Choroid plexus epithelial cell (primary cell): Measurements from ENCODE around the gene LYL1.
"Not testable (repeated sequence)": the region's sequence is repeated elsewhere in the genome, so short reads cannot be mapped to it uniquely, and the experiment has no call there.

Source experiments
- DNase-seq: peaks from one replicate; pipeline ENCODE4 v3.0.0-alpha.2; 2010; ENCODE audit warnings: low read depth
- H3K4me3 ChIP-seq: 2 replicates; pipeline ENCODE4 v1.5.1; 2011; ENCODE audit warnings: low read depth, mild to moderate bottlenecking, control low read depth, low read length, moderate library complexity
- CTCF ChIP-seq: conservative IDR thresholded peaks from 2 replicates; pipeline ENCODE4 v1.5.1; 2011; ENCODE audit warnings: low read depth, mild to moderate bottlenecking, control low read depth, inconsistent platforms, low read length, moderate library complexity

The LYL1 gene

GRCh38 chr19:13102666-13103580 is at the start of gene LYL1:
LYL1 (minus strand) TSS chr19:13102858; CDS start chr19:13101171, 1,687 bp downstream.
- DNase-seq = no peak
- TF ChIP-seq CTCF = no peak
- H3K4me3 ChIP-seq = peak within 1 kb of the TSS; percentile 41

DNA sequence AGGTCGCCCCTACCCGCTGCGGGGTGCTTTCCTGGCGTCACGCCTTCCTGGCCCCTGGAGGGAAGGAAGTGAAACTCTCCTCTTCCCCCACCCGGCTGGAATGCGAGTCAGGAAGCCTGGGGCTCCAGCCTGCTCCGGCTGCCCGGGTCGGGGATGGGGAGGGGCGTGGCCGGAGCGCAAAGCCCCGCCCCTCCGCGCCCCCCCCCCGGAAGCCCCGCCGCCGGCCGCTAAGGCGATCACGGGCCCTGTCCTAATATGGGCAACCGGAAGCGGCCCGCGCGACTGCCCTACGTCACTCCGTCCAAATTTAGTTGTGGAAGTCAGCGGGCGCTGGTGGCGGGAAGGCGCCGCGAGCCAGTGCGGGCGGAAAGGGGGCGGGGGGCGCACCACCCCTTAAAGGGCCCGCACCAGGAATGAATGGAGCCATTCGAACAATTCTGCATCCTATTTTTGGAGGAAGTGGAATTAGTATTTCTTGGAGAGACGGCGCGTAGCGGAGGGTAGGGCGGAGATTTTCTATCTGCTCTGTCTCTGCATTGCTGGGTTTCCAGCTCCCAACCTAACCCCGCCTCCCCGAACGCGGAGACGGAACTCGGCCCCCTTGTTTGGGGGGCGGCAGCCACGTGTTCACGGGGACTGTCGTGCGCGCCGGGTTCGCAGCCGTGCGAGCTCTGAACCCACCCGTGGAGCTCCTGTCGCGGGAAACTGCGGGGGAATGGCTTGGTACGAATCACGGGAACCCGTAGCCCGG is 49.1 kb upstream of the LYL1 start:
- TF ChIP-seq CTCF = peak; percentile 21
- DNase-seq = peak; percentile 98
- H3K4me3 ChIP-seq = peak overlapping the region; percentile 92

DNA sequence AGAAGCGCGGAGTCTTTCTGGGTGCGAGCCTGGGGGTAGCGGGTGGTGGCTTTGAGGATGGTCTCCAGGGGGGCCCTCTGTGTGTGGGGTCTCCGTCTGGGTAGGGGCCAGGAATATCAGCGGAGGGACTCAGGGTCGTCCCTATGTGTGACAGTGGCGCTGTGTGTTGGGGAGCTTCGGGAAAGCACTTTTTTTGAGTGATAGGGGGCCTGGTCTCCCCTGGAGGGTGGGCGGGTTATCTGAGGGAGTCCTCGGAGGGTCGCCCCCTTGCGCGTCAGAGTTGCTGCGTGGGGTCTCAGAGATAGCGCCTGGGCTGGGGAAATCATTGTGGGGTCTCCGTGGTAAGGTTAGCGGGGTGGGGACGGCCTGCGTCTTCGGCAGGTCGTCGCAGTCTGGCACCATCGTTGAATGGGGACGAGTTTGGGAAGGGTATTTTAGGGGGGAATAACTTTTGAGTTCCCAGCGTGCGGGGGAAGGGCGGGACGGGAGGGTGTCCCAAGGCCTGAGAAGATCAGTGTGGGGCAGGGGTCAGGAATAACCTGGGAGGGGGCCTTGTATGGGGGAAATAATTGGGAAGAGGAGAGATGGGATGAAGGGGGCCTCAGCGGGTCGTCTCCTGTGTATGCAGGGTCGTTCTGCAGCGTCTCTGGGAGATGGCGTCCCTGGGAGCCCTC is 48.4 kb upstream of the LYL1 start:
- no peak for DNase-seq
- H3K4me3 ChIP-seq = peak overlapping the region; percentile 92
- TF ChIP-seq CTCF = no peak

GRCh38 chr19:13150187-13150930 is 47.7 kb upstream of the LYL1 start, which contains the start of the genes IER2 and STX10:
IER2 (plus strand) TSS chr19:13150411; CDS start chr19:13153187, 2,776 bp downstream.
STX10 (minus strand) TSS chr19:13150375; CDS start chr19:13150173, 202 bp downstream.
- peak; percentile 55 for TF ChIP-seq CTCF
- peak; percentile 98 for DNase-seq
- H3K4me3 ChIP-seq = peak within 1 kb of the TSS; percentile 92

- peak; percentile 51 for DNase-seq
- no peak for TF ChIP-seq CTCF
- H3K4me3 ChIP-seq = peak overlapping the region; percentile 92
Measured at GRCh38 chr19:13149628-13150186, 47.0 kb upstream of the LYL1 start.

GRCh38 chr19:13149173-13149627 is 46.5 kb upstream of the LYL1 start:
- DNase-seq = not testable (repeated sequence)
- H3K4me3 ChIP-seq = peak overlapping the region; percentile 92
